22Rv1 (cell line): ENCODE data around the gene SAXO2.
"Not testable (repeated sequence)": the region's sequence is repeated elsewhere in the genome, so short reads cannot be mapped to it uniquely, and the experiment has no call there.

ENCODE experiments used
- H3K27ac ChIP-seq: fragments of 450-650 bp; 2 replicates; pipeline ENCODE4 v1.5.1; 2017
- ZFX ChIP-seq: fragments of 450-650 bp; IDR thresholded peaks from 2 replicates; pipeline ENCODE4 v1.6.1; 2017; ENCODE audit warnings: antibody characterized with exemption, borderline replicate concordance
- TF ChIP-seq, protein P1 (sequence below): fragments of 450-650 bp; IDR thresholded peaks from 2 replicates; pipeline ENCODE4 v1.5.1; 2017; ENCODE audit warnings: mild to moderate bottlenecking

The SAXO2 gene

GRCh38 chr15:82292271-82292670 is 29.7 kb downstream of the SAXO2 start:
- no peak overlapping the region for H3K27ac ChIP-seq
- no peak for TF ChIP-seq ZFX
- TF ChIP-seq, protein P1, sequence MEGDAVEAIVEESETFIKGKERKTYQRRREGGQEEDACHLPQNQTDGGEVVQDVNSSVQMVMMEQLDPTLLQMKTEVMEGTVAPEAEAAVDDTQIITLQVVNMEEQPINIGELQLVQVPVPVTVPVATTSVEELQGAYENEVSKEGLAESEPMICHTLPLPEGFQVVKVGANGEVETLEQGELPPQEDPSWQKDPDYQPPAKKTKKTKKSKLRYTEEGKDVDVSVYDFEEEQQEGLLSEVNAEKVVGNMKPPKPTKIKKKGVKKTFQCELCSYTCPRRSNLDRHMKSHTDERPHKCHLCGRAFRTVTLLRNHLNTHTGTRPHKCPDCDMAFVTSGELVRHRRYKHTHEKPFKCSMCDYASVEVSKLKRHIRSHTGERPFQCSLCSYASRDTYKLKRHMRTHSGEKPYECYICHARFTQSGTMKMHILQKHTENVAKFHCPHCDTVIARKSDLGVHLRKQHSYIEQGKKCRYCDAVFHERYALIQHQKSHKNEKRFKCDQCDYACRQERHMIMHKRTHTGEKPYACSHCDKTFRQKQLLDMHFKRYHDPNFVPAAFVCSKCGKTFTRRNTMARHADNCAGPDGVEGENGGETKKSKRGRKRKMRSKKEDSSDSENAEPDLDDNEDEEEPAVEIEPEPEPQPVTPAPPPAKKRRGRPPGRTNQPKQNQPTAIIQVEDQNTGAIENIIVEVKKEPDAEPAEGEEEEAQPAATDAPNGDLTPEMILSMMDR, result no peak

- no peak overlapping the region for H3K27ac ChIP-seq
- TF ChIP-seq, protein P1, result no peak
- TF ChIP-seq ZFX, result no peak
These were observed 31.6 kb downstream of the SAXO2 start for GRCh38 chr15:82294061-82294690.

- no peak for TF ChIP-seq ZFX
- TF ChIP-seq, protein P1, result no peak
- no peak overlapping the region for H3K27ac ChIP-seq
These were observed 34.9 kb downstream of the SAXO2 start for GRCh38 chr15:82297546-82297945.

DNA sequence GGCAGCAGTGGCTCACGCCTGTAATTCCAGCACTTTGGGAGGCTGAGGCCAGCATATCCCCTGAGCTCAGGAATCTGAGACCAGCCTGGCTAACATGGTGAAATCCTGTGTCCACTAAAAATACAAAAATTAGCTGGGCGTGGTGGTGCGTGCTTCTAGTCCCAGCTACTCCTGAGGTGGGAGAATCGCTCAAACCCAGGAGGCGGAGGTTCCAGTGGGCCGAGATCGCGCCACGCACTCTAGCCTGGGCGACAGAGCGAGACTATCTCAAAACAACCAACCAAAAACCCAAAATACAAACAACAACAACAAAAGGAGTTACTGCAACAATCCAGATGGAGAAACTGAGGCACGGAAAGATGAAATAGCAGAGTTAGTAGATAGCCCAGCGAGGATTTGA is 35.4 kb downstream of the SAXO2 start:
- no peak overlapping the region for H3K27ac ChIP-seq

GRCh38 chr15:82298520-82298919 is 35.9 kb downstream of the SAXO2 start:
- TF ChIP-seq, protein P1, result no peak
- TF ChIP-seq ZFX, result no peak
- no peak overlapping the region for H3K27ac ChIP-seq

More for the DNA sequence above, 35.4 kb downstream of the SAXO2 start:
- TF ChIP-seq, protein P1, result no peak
- TF ChIP-seq ZFX, result no peak

DNA sequence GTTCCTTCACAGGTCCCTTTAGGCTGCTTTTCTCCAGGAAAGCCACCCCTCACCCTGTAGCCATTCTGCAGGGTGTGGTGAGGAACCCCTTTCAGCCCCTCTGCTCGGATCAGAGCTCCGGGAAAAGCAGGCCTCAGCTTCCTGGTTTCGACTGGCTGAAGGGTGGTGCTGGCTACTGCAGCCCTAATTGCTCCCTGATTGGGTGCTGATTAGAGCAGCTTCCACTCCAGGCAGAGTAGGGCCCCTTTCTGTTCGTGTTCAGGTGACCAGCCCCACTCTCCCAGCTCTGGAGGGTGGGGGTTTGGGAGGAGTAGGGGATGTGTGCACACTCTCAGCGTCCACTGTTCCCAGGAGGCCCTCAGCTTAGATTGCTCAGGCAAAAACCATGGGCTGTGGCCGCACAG is 36.9 kb downstream of the SAXO2 start:
- H3K27ac ChIP-seq, result not testable (repeated sequence)

DNA sequence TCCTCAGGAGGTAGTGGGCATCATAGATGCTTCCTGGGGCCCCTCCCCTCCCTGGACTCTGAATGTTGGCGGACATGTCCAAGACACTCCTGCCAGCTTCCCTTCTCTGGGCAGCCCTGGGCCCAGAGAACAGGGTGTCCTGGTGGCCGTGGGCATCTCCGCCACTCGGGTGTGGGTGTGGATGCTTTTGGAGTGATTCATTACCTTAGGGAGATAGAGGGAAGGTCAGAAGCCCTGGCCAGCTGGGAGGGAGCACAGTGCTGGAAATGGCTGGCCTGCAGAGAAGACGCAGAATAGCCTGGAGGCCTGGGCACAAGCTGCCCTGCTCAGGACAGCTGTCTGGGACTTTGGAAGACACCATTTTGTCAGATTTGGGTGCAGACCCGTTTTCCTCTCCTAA is 37.7 kb downstream of the SAXO2 start:
- not testable (repeated sequence) for H3K27ac ChIP-seq

GRCh38 chr15:82300883-82301282 is 38.3 kb downstream of the SAXO2 start:
- TF ChIP-seq, protein P1, result no peak
- TF ChIP-seq ZFX, result no peak
- no peak overlapping the region for H3K27ac ChIP-seq
